SU-DHL-6 (cell line): ENCODE data around the gene STAG3.
"Not testable (repeated sequence)": the region's sequence is repeated elsewhere in the genome, so short reads cannot be mapped to it uniquely, and the experiment has no call there.

Experiments used
- H2AFZ ChIP-seq: fragments of 200-600 bp; sonication (generic); 2 replicates; pipeline ENCODE4 v1.6.1; 2014; ENCODE audit warnings: low read depth, mild to moderate bottlenecking, moderate library complexity, mixed read lengths, antibody characterized with exemption, low read length; ENCODE audit not compliant: severe bottlenecking
- H3F3A ChIP-seq: fragments of 200-600 bp; shearing (Covaris generic); 2 replicates; pipeline ENCODE4 v1.6.0; 2016; ENCODE audit warnings: antibody characterized with exemption, mild to moderate bottlenecking; ENCODE audit not compliant: insufficient read depth
- H3K27ac ChIP-seq: fragments of 200-600 bp; sonication (generic); 2 replicates; pipeline ENCODE4 v1.5.1; 2016; ENCODE audit warnings: low read depth, mild to moderate bottlenecking, low read length, moderate library complexity, mixed read lengths
- H3K27me3 ChIP-seq: fragments of 200-600 bp; sonication (generic), shearing (Covaris generic); 2 replicates; pipeline ENCODE4 v1.6.0; 2014; ENCODE audit warnings: mild to moderate bottlenecking, low read length
- H3K36me3 ChIP-seq: fragments of 200-600 bp; sonication (generic); 2 replicates; pipeline ENCODE4 v1.6.1; 2014; ENCODE audit warnings: mild to moderate bottlenecking, low read length, mixed read lengths
- H3K4me2 ChIP-seq: fragments of 300-600, 200-600 bp; shearing (Covaris generic), sonication (generic); 2 replicates; pipeline ENCODE4 v1.6.0; 2014; ENCODE audit warnings: low read length, low read depth, mild to moderate bottlenecking; ENCODE audit not compliant: poor library complexity, severe bottlenecking
- H3K4me3 ChIP-seq: fragments of 200-600 bp; sonication (generic); 2 replicates; pipeline ENCODE4 v1.5.1; 2014; ENCODE audit warnings: antibody characterized with exemption, low read length, mild to moderate bottlenecking, mixed read lengths; ENCODE audit not compliant: insufficient read depth, poor library complexity, severe bottlenecking
- H3K79me2 ChIP-seq: fragments of 200-600 bp; sonication (generic); 2 replicates; pipeline ENCODE4 v1.6.1; 2014; ENCODE audit warnings: mild to moderate bottlenecking, low read length, moderate library complexity; ENCODE audit not compliant: insufficient read depth
- H3K9ac ChIP-seq: fragments of 200-600 bp; sonication (generic); 2 replicates; pipeline ENCODE4 v1.7.0; 2014; ENCODE audit warnings: mild to moderate bottlenecking, low read length
- H3K9me2 ChIP-seq: fragments of 200-600 bp; sonication (generic); replicated peaks from 2 replicates; pipeline ENCODE4 v1.6.1; 2014; ENCODE audit warnings: low read length; ENCODE audit not compliant: insufficient read depth
- H3K9me3 ChIP-seq: fragments of 200-600 bp; sonication (generic); 2 replicates; pipeline ENCODE4 v1.6.1; 2014; ENCODE audit warnings: low read length, mixed read lengths; ENCODE audit not compliant: insufficient read depth
- H4K20me1 ChIP-seq: fragments of 200-600 bp; sonication (generic); 2 replicates; pipeline ENCODE4 v1.6.1; 2014; ENCODE audit warnings: low read depth, mild to moderate bottlenecking, antibody characterized with exemption, low read length, moderate library complexity, mixed read lengths
- EZH2phosphoT487 ChIP-seq: fragments of 200-600 bp; sonication (generic), shearing (Covaris generic); conservative IDR thresholded peaks from 2 replicates; pipeline ENCODE4 v1.6.1; 2018; ENCODE audit warnings: mild to moderate bottlenecking, antibody characterized with exemption, low read length, moderate library complexity, mixed read lengths
- TF ChIP-seq, protein P1 (sequence below): fragments of 200-600 bp; sonication (generic); IDR thresholded peaks from one replicate; pipeline ENCODE4 v1.5.1; 2017; ENCODE audit warnings: antibody characterized with exemption, mild to moderate bottlenecking, low read length, moderate library complexity; ENCODE audit not compliant: insufficient read depth, poor library complexity, severe bottlenecking

STAG3 gene

DNA sequence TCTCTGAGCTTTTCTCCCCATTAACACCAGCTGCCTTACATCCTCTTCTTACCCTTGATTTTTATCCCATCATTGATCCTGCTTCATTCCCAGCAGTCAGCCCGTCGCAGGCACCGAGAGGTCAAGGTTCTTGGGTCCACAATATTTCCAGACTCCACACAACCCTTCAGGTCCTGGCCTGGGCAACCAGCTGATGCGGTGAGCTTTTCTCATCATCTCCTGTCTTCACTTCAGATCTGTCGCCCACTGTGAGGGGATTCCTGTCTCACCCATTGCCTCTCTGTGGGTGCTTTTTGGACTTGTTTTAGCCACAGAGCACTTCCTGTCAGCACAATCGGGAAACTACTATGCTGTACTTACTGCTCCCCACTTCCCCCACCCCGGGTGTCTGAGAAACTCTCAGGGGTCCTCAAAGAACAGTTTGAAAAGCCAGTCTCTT is 33.6 kb downstream of the STAG3 start:
- Histone ChIP-seq H3K9ac (peak overlapping the region; percentile 61), H4K20me1 (no peaks in the 10 kb centered on the region), H2AFZ (peak overlapping the region; percentile 8), H3K4me2 (peak overlapping the region; percentile 73), H3K9me2 (no peaks in the 10 kb centered on the region), H3K4me3 (peak overlapping the region; percentile 40), H3F3A (peaks cover 36% of the 10 kb centered on the region), H3K27ac (peak overlapping the region; percentile 95), H3K9me3 (no peaks in the 10 kb centered on the region), H3K36me3 (no peaks in the 10 kb centered on the region), H3K79me2 (no peaks in the 10 kb centered on the region), H3K27me3 (no peaks in the 10 kb centered on the region)
- TF ChIP-seq, protein P1, sequence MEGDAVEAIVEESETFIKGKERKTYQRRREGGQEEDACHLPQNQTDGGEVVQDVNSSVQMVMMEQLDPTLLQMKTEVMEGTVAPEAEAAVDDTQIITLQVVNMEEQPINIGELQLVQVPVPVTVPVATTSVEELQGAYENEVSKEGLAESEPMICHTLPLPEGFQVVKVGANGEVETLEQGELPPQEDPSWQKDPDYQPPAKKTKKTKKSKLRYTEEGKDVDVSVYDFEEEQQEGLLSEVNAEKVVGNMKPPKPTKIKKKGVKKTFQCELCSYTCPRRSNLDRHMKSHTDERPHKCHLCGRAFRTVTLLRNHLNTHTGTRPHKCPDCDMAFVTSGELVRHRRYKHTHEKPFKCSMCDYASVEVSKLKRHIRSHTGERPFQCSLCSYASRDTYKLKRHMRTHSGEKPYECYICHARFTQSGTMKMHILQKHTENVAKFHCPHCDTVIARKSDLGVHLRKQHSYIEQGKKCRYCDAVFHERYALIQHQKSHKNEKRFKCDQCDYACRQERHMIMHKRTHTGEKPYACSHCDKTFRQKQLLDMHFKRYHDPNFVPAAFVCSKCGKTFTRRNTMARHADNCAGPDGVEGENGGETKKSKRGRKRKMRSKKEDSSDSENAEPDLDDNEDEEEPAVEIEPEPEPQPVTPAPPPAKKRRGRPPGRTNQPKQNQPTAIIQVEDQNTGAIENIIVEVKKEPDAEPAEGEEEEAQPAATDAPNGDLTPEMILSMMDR: no peak
- TF ChIP-seq EZH2phosphoT487: no peak

GRCh38 chr7:100212631-100213286 is 35.0 kb downstream of the STAG3 start:
- no peaks in the 10 kb centered on the region for H3K9me3 ChIP-seq
- H3K27ac ChIP-seq: peak overlapping the region; percentile 95
- H3K4me3 ChIP-seq: peak overlapping the region; percentile 40
- peak overlapping the region; percentile 61 for H3K9ac ChIP-seq
- no peaks in the 10 kb centered on the region for H3K9me2 ChIP-seq
- H4K20me1 ChIP-seq: no peaks in the 10 kb centered on the region
- peak overlapping the region; percentile 73 for H3K4me2 ChIP-seq
- H3K79me2 ChIP-seq: no peaks in the 10 kb centered on the region
- no peaks in the 10 kb centered on the region for H3K27me3 ChIP-seq
- H3K36me3 ChIP-seq: no peaks in the 10 kb centered on the region
- H2AFZ ChIP-seq: no peak overlapping the region
- H3F3A ChIP-seq: peaks cover 46% of the 10 kb centered on the region
- no peak for TF ChIP-seq EZH2phosphoT487
- TF ChIP-seq, protein P1: no peak

DNA sequence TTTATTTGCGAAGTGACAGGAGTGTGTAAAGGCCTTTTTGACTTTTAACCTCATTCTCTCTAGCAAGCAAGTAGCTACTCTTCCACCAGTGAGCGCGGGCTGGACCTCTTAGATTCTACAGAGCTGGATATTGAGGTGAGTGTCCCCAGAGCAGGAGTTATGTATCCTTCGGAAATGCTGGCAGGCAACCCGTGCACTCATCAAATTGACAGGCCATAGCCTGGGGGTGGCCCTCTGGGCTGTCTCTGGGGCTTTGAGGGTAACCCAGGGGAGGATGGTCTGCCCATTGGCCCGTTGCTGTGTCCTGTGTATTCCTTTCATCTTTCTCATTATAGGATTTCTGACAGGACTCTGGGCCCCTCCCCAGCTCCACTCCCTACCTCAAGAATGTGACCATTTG is 36.0 kb downstream of the STAG3 start:
- Histone ChIP-seq H3K36me3 (no peaks in the 10 kb centered on the region), H3F3A (peaks cover 53% of the 10 kb centered on the region), H3K9ac (peak overlapping the region; percentile 61), H3K27ac (peak overlapping the region; percentile 95), H3K27me3 (no peaks in the 10 kb centered on the region), H3K9me2 (no peaks in the 10 kb centered on the region), H4K20me1 (no peaks in the 10 kb centered on the region), H2AFZ (no peak overlapping the region), H3K79me2 (no peaks in the 10 kb centered on the region), H3K4me3 (no peak overlapping the region), H3K9me3 (no peaks in the 10 kb centered on the region), H3K4me2 (peak overlapping the region; percentile 73)
- TF ChIP-seq EZH2phosphoT487: no peak
- TF ChIP-seq, protein P1: no peak

DNA sequence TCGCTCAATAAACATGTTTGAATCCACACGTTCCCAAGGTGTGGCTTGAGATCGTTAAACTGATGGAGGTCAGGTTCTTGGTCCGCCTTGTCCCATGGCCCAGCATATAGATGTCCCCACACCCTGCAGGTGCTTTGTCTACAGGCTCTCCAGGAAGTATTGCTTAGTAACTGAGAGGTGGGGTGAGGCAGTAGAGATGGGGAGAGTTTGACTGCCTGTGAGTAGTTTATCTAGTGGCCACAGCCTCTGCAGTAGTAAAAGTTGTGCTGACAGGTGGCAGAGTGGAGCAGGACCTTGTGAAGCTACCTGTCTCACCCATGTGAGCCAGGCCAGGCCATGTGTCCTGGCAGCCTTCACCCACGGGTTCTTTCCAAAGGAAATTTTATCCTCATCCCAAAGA is 36.6 kb downstream of the STAG3 start:
- not testable (repeated sequence) for H3K36me3 ChIP-seq, H3K4me3 ChIP-seq, H4K20me1 ChIP-seq, H2AFZ ChIP-seq, H3K79me2 ChIP-seq, H3K9me3 ChIP-seq, H3K9me2 ChIP-seq, H3K27me3 ChIP-seq
- H3K9ac ChIP-seq: peak overlapping the region; percentile 61
- H3K27ac ChIP-seq: peak overlapping the region; percentile 95
- peak overlapping the region; percentile 73 for H3K4me2 ChIP-seq
- H3F3A ChIP-seq: peaks cover 60% of the 10 kb centered on the region
